ENCODE results near the gene DPP7.
"Not testable (repeated sequence)": the region's sequence is repeated elsewhere in the genome, so short reads cannot be mapped to it uniquely, and the experiment has no call there.

The DPP7 gene

GRCh38 chr9:137129456-137130175 is 15.1 kb upstream of the DPP7 start:
- DNase-seq (ENCODE audit: low spot score), result peak; percentile 96

DNA sequence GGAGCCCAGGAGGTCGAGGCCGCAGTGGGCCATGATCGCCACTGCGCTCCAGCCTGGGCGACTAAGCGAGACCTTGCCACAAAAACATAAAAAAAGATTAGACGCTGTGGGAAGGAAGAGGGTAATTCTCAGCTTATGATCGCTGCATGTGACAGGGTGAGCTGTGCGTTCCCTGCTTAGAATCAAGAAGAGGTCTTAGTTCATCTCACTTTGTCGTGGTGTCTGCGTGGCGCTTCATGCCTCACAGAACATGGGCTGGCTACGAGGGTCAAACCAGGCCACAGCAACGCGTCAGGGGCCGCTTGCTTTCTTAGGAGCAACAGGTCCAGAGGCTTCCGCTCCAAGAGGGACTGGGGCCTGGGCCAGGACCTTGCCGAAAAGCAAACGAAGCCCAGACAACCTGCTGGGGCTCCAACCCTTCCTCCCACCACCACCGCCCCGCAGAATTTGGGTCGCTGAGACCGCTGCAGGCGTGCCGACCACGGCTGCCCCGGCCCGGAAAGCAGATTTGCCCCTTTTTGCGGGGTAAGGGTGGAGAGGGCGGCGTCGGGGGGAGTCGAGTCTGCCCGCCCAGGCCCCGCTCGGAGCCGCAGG is 14.4 kb upstream of the DPP7 start:
- no peak for DNase-seq (ENCODE audit: low spot score)

DNA sequence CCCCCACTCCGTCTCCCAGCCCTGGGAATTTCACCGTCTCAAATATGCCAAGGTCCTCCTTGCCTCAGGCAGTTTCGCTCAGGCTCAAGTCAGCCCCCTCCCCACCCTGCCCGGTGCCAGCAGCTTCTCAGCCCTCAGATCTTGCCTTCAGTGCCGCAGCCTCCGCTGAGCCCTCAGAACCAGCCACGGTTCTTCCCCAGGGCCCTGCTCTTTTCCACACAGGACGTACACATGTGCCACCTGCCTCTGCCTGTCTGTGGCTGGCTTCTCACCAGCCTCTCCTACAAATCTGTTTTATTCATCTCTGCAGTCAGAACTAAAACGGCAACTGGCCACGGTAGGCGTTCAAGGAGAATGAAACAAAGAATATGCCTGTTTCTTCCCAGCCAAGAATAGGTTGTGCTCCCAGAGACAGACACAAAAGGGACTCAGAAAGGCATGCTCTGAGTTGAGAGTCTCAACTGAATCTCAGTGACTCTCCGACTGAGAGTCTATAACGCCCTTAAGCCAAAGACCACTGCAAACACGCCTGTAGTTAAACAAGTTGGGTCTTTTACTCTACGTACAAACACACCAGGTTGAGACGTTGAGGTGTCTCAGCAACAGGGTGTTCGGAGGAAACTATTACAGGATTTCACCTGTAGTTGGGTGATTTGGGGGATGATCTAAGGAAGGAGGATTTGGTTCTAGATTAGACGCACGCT is 13.8 kb upstream of the DPP7 start:
- peak; percentile 13 for DNase-seq (ENCODE audit: low spot score)

GRCh38 chr9:137127301-137128157 is 13.0 kb upstream of the DPP7 start:
- no peak for DNase-seq (ENCODE audit: low spot score)

GRCh38 chr9:137126786-137127185 is 12.3 kb upstream of the DPP7 start:
- DNase-seq (ENCODE audit: low spot score), result no peak

- not testable (repeated sequence) for DNase-seq (ENCODE audit: low spot score)
Observed at GRCh38 chr9:137123952-137124462, 9.5 kb upstream of the DPP7 start.

DNA sequence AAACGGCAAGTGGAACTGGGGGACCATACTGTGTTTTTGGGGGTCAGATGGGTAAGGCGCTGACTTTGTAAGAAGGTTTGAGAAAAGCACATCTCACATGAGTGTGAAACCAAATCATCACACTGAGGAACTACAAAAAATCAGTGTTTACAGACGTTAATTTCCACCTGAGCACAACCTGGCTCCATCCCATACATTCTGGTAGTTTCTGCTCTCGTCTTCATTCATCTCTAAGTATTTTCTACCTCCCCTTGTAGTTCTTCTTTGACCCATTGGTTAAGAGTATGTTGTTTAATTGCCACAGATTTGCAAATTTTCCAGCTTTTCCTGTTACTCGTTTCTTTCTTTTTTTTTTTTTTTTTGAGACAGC is 8.9 kb upstream of the DPP7 start:
- DNase-seq (ENCODE audit: low spot score), result no peak

DNA sequence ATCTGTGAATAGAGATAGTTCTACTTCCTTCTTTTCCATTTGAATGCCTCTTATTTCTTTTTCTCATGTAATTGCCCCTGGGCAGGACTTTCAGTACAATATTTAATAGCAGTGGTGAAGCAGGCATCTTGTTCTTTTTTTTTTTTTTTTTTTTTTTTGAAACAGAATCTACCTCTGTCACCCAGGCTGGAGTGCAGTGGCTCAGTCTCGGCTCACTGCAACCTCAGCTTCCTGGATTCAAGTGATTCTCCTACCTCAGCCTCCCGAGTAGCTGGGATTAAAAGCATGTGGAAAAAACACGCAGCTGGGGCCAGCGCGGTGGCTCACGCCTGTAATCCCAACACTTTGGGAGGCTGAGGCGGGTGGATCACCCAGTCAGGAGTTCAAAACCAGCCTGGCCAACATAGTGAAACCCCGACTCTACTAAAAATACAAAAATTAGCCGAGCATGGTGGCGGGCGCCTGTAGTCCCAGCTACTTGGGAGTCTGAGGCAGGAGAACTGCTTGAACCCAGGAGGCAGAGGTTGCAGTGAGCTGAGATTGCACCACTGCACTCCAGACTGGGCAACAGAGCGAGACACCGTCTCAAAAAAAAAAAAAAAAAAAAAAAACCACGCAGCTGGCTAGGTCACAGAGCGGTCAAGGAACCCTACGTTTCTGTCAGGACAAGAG is 8.4 kb upstream of the DPP7 start:
- DNase-seq (ENCODE audit: low spot score), result not testable (repeated sequence)

GRCh38 chr9:137121927-137122795 is 7.6 kb upstream of the DPP7 start:
- DNase-seq (ENCODE audit: low spot score), result not testable (repeated sequence)

- DNase-seq (ENCODE audit: low spot score), result not testable (repeated sequence)
Observed at GRCh38 chr9:137118092-137118603, 3.6 kb upstream of the DPP7 start.

DNA sequence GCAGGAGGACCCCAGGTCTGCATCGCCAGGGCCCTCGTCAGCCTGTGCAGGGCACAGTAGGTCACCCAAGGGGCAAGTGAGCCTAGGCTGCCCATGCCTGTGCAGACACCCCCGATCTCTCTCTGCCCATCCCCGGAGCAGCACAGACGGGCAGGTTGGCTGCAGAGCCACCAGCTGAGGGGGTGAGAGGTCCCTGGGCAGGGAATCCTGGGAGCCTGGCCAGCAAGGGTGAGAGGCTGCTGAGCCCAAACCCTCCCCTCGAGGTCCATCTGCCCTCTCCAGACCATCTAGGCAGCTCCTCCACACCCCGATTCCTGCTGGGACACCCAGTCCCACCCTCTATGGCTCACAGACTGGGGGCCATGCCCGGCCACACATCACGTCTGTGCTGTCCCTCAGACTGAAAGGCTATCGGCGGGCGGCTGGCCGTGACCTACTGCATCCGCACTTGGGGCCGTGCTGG is 2.8 kb upstream of the DPP7 start:
- peak; percentile 8 for DNase-seq (ENCODE audit: low spot score)

- DNase-seq (ENCODE audit: low spot score), result no peak
Observed at GRCh38 chr9:137116728-137117127, 2.2 kb upstream of the DPP7 start.

GRCh38 chr9:137116027-137116507 is 1.5 kb upstream of the DPP7 start:
- DNase-seq (ENCODE audit: low spot score), result no peak

DNA sequence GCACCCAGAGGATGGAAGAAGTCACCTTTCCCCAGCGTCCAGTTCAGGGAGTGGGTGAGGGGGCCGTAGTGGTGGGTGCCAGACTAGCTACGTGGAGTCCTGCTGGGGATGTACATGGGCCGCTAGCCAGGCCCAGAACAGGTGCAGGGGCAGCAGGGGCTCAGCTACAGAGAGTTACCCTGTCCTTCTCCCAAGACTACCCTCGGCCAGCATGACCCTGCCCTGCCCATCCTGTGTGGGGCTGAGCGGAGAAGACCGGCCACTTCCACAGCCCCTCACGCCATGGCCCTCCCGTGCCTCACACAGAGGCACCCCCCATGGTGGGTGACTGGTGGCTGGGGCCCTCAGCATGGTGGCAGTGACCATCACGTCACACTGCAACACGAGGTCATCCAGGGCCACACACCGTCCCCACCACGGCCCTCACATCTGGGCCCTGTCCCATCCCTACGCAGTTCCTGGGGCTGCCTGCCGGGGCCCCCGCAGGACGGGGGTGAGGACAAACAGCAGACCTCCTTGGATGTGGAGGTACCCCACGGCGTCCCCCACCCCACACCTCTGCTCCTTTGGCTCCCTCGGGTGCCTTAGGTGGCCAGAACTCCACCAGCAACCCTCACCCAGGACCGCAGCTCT is 977 bp upstream of the DPP7 start:
- peak; percentile 24 for DNase-seq (ENCODE audit: low spot score)

GRCh38 chr9:137114220-137114612 is 317 bp downstream of the DPP7 start:
- DNase-seq (ENCODE audit: low spot score), result peak; percentile 62

DNA sequence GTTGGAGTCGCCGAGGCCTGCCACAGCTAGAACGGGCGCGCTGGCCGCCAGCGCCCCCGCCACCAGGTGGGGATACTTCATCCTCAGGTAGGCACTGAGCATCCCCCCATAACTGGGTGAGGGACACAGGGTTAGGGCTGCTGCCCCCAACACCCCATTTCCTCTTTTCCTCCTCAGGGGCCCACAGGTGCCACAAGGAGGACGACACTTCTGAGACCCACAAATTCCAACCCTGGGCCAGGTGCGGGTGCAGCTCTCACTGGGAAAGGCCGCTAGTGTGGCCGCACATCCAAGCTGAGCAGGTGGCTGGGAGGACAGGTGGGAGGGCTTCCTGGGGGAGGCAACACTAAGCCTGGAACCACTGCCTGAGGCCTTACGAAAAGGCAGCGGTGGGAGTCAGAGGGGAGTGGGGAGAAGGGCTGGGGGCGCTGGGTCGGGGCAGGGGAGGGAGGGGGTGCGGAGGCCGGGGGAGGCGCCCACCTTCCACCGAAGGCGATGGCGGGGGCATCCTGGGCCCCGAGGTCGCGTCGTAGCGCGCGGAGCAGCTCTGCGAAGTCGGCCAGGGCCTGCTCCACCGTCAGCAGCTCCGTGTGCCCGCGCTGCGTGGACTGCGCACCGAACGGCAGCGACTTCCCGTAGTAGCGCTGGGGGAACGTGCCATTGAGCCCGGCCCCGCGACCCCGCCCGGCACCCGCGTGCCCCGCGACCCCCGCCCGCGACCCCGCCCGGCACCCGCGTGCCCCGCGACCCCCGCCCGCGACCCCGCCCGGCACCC is 961 bp downstream of the DPP7 start:
- DNase-seq (ENCODE audit: low spot score), result peak; percentile 68

DNA sequence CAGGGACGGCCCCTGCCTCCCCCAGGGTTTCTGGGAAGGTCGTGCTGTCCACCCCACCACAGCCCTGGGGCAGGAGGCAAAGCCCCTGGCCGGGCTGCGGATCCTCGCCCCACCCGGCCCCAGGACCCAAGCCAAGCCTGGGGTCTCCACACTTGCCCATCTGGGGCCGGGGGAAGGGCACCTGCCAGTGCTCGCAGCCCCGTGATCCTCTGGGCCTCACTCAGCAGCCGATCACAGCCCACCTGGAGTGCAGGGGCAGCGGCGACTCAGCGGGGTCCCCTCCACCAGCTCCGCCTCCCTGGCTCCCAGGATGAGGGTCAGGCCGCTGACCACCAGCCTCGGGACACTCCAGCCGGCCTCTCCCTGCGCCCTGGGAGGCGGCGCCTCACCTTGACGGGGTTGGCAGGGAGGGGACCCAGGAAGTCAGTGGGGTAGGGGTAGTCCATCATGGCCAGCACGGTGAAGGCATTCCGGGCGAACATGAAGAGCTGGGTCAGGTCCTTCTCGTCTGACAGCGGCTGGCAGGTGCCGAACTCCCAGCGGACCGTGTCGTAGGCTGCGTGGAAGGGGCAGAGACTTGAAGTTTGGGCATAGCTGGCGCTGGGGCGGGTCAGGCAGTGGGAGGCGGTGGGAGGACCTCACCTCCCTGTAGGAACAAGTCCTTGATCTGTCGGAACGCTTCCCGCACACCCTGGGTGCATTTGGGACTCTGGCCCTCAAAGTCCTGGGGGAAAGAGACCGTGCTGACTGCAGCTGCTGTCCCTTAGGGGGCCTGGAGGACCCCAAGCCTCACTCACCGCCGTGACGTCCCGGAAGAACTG is 1.8 kb downstream of the DPP7 start:
- peak; percentile 38 for DNase-seq (ENCODE audit: low spot score)

All from D341Med (cell line).